HuH-7 (cell line): ENCODE data around the gene SLCO2A1.

Source experiments
- DNase-seq: peaks from one replicate; pipeline ENCODE4 v3.0.0; 2011; ENCODE audit warnings: low spot score

SLCO2A1 gene

GRCh38 chr3:133980550-133980949, 49.2 kb downstream of the SLCO2A1 start:
- no peak for DNase-seq

- DNase-seq, result no peak
Observed at GRCh38 chr3:133980035-133980434, 49.7 kb downstream of the SLCO2A1 start.

GRCh38 chr3:133979553-133979952, 50.2 kb downstream of the SLCO2A1 start:
- no peak for DNase-seq

- no peak for DNase-seq
Observed at GRCh38 chr3:133977568-133977967, 52.2 kb downstream of the SLCO2A1 start.

GRCh38 chr3:133973249-133973980, 56.3 kb downstream of the SLCO2A1 start:
- DNase-seq, result no peak

GRCh38 chr3:133972156-133972555, 57.6 kb downstream of the SLCO2A1 start:
- no peak for DNase-seq

- DNase-seq, result no peak
Observed at GRCh38 chr3:133970916-133971315, 58.8 kb downstream of the SLCO2A1 start.

GRCh38 chr3:133970339-133970738, 59.4 kb downstream of the SLCO2A1 start:
- no peak for DNase-seq

- DNase-seq, result no peak
Observed at GRCh38 chr3:133967992-133968892, 61.5 kb downstream of the SLCO2A1 start.

GRCh38 chr3:133966954-133967353, 62.8 kb downstream of the SLCO2A1 start:
- DNase-seq, result no peak

GRCh38 chr3:133965906-133966305, 63.8 kb downstream of the SLCO2A1 start:
- no peak for DNase-seq

GRCh38 chr3:133965013-133965570, 64.6 kb downstream of the SLCO2A1 start:
- DNase-seq, result no peak

GRCh38 chr3:133964547-133964946, 65.2 kb downstream of the SLCO2A1 start:
- peak; percentile 24 for DNase-seq

GRCh38 chr3:133963657-133964396, 65.9 kb downstream of the SLCO2A1 start:
- no peak for DNase-seq

GRCh38 chr3:133962849-133963248, 66.9 kb downstream of the SLCO2A1 start:
- DNase-seq, result no peak

- DNase-seq, result no peak
Observed at GRCh38 chr3:133958071-133958805, 71.5 kb downstream of the SLCO2A1 start.

- DNase-seq, result no peak
Observed at GRCh38 chr3:133956982-133957381, 72.7 kb downstream of the SLCO2A1 start.

GRCh38 chr3:133956353-133956752, 73.4 kb downstream of the SLCO2A1 start:
- no peak for DNase-seq

- DNase-seq, result no peak
Observed at GRCh38 chr3:133955892-133956291, 73.8 kb downstream of the SLCO2A1 start.

- no peak for DNase-seq
Observed at GRCh38 chr3:133954717-133955360, 74.9 kb downstream of the SLCO2A1 start.

GRCh38 chr3:133953297-133953696, 76.4 kb downstream of the SLCO2A1 start:
- DNase-seq, result no peak
